CD4-positive, alpha-beta T cell treated with Interleukin-4 for 4 hours (primary cell): ENCODE measurements around the gene NOS2.
"Not testable (repeated sequence)": the region's sequence is repeated elsewhere in the genome, so short reads cannot be mapped to it uniquely, and the experiment has no call there.

ENCODE experiments used
- DNase-seq: peaks from one replicate; pipeline ENCODE4 v3.0.0-alpha.2; 2020

Gene NOS2

GRCh38 chr17:27753726-27754125, 46.6 kb downstream of the NOS2 start:
- DNase-seq = not testable (repeated sequence)

- DNase-seq = not testable (repeated sequence)
Measured at GRCh38 chr17:27752831-27753619, 47.3 kb downstream of the NOS2 start.

DNA sequence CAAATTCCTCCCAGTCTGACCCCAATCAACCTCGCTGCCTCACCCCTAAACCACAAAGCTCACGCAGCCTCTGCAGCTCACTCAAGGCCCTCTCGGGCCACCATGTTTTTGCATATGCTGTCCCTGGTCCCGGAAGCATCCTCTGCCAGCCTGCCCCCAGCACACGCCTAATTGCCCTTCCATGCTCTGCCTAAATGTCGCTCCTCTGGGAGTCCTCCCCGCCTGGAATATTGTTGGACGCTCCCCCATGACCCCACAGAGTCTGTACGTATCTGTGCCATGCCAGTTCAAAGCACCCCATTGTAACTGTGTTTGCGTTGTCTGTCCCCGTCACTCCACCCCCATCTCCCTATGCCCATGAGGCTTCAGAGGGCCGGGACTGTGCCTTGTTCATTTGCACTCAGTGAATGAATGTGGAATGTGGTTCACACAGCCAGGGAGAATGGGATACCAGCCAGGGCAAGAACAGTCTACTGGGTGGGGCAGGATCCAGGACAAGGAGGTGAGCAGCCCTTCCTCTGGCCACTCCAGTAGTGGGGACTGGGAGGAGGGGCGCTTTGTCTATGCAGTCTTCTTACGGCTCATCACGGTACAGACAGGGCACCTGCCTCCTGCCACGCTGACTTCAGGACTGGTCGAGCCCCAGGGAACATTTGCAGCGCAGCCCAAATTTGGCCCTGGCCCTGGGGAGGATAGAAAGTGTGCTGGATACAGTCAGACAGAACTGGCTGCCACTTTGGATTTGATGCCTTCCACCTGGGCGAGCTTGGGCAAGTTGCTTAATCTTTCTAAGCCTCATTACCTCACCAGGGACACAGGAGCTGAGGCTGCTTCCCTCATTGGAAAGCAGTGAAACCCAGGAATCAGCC, 48.5 kb downstream of the NOS2 start:
- no peak for DNase-seq

- DNase-seq = no peak
Measured at GRCh38 chr17:27751166-27751565, 49.2 kb downstream of the NOS2 start.

GRCh38 chr17:27749562-27750150, 50.7 kb downstream of the NOS2 start:
- DNase-seq = not testable (repeated sequence)

- DNase-seq = no peak
Measured at GRCh38 chr17:27748360-27748825, 51.9 kb downstream of the NOS2 start.

DNA sequence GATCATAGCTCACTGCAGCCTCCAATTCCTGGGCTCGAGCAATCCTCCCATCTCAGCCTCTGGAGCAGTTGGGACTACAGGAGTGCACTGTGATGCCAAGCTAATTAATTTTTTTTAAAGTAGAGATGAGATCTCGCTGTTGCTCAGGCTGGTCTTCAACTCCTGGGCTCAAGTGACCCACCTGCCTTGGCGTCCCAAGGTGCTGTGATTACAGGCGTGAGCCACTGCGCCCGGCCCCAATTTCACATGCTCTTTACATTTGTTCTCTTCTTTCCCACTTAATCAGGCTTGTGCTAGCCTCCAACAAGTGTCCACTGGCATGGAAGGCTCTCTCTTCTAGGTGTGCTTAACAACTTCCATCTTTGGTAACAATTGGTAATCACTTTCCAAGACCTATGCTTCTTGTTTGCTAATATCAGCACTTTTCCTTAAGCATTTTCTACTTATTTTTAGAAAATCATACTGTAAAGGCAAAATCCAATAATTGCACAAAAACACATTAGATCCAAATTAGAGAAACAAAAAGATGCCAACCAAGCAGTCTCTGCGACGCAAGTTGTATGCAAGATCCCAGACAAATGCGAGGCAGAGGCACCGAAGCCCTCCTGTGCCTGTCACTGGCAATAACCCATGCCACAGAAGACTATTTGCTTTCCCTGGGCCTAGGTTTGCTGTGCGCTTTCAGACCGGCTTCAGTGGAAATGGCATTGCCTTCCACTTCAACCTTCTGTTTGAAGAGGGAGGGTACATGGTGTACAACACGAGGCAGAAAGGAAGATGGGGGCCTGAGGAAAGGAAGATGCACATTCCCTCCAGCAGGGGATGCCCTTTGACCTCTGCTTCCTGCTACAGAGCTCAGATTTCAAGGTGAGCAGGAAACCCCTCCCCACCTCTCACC, 52.6 kb downstream of the NOS2 start:
- DNase-seq = no peak

DNA sequence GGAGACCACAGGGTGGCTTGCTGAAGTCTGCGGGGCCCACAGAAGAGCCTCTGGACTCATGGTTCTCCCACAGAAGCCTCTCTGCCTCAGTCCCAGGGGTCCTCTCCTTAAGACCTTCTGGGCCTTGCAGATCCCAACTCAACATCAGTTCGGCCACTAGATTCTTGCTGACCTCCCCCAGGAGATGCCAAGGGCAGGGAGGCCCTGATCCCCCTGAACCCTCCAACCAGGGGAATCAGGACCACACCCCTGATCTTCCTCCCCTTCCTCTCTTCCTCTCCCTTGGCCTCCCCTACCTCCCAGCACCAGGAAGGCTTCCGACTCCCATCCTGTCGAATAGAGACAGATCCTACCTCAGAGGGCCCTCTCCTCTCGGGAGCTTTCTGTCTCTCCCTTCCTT, 53.4 kb downstream of the NOS2 start:
- DNase-seq = no peak

- DNase-seq = not testable (repeated sequence)
Measured at GRCh38 chr17:27746320-27746719, 54.0 kb downstream of the NOS2 start.

- not testable (repeated sequence) for DNase-seq
Measured at GRCh38 chr17:27745207-27745830, 55.0 kb downstream of the NOS2 start.

DNA sequence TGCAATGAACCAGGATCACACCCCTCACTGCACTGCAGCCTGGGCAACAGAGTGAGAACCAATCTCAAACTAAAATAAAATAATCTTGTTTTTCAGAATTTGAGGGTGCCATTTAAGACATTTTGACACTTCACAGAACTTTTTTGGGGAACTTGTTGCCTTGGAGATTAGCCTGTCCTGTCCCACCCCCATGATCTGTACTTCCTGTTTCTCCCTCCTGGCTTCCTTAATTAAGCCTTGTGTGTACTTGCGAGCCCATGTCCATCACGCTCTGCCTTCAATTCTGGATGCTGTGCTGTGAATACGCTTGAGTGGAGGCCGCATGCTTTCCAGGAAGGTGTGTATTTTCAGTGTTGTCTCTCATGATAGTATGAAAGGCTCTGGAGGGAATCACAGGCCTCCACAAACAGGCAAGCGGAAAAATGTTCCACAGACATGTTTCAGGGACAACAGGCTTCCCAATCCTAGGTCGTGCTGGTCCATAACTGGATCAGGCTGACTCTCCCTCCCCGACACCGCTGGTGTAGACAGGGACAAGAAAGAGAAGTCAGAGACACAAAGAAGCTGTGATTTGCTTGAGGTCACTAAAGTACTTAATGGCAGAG, 56.9 kb downstream of the NOS2 start:
- no peak for DNase-seq

GRCh38 chr17:27741971-27742575, 58.3 kb downstream of the NOS2 start:
- no peak for DNase-seq

DNA sequence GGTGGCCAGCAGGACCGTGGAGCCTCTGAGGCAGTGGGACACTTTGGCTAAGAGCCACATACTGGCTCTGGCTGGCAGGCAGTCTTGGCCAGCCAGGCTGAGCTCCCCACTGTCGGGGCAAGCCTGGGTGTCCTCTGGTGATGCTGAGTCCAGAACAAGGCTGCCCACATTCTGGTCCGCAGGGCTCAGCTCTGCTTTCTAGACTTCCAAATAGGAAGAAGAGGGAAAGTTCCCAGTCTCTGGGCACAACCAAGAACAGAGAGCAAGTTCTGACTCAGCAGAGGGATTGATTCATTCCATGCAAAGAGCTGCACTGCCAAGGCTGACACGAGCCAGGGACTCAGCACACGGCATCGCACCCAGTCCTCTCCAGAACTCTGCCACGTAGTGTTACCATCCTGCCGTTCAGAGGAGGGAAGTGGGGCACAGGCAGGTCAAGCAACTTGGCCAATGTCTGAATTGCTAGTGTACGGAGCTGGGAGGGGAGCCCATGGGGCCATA, 58.9 kb downstream of the NOS2 start:
- no peak for DNase-seq

GRCh38 chr17:27740541-27740940, 59.8 kb downstream of the NOS2 start:
- not testable (repeated sequence) for DNase-seq

DNA sequence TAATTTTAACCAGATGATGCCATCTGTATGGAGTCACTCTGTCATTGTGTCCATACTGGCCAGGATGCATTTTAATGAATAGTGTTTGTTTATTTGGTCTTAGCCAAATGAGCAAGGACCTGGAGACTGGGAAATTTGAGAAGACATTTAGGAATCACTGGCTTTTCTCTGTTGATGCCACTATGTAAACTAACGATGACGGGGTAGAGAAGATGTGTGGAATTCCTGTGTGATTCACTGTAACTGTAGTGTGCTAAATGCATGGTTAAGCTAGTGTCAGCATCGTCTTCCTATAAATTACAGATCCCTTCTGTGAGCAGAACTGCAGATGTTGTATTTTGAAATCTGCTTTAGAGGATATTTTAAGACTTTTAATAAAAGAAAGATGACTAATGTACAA, 66.6 kb downstream of the NOS2 start:
- no peak for DNase-seq

DNA sequence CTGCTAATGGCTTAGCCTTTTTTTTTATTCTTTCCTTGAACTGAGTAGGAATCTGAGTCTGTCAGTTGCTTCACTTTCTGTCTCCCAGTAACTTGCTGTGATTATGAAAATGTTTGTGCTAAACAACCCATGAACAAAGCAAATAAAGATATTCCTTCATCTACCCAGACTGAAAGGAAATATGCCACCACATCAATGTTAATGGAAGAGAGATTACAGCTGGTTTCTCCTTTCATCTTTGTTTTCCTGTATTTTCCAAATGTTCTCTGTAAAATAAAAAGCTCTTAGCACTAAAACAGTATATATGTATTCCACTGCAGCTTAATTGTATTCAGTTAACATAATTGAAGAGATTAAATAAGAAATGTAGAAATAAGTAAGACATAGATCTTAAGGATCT, 67.6 kb downstream of the NOS2 start:
- not testable (repeated sequence) for DNase-seq

- not testable (repeated sequence) for DNase-seq
Measured at GRCh38 chr17:27725982-27726381, 74.3 kb downstream of the NOS2 start.

- no peak for DNase-seq
Measured at GRCh38 chr17:27721797-27722196, 78.5 kb downstream of the NOS2 start.
